ENCODE measurements around the gene LRP1B.

DNA sequence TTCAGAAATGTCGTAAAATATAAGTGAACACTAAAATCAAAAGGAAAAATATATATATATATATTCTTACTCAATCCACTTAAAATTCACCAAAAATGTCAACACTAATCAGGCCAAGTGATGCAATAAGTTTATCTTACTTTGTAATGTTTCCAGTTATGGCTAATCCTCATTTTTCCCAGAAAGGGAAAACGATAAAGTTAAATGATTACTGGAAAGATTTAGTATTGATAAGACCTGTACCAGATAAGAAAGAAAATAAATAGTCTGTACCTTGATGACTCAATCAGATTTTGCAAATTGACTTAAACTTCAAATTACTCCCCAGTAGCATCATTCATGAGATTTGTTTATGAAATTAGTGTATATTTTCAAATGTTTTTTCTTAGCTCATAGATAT lies 407.0 kb downstream of the LRP1B start:
- TF ChIP-seq, protein P1, sequence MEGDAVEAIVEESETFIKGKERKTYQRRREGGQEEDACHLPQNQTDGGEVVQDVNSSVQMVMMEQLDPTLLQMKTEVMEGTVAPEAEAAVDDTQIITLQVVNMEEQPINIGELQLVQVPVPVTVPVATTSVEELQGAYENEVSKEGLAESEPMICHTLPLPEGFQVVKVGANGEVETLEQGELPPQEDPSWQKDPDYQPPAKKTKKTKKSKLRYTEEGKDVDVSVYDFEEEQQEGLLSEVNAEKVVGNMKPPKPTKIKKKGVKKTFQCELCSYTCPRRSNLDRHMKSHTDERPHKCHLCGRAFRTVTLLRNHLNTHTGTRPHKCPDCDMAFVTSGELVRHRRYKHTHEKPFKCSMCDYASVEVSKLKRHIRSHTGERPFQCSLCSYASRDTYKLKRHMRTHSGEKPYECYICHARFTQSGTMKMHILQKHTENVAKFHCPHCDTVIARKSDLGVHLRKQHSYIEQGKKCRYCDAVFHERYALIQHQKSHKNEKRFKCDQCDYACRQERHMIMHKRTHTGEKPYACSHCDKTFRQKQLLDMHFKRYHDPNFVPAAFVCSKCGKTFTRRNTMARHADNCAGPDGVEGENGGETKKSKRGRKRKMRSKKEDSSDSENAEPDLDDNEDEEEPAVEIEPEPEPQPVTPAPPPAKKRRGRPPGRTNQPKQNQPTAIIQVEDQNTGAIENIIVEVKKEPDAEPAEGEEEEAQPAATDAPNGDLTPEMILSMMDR (conservative IDR thresholded peaks at IDR 0.05; ENCODE audit: low read length), result no peak
- no peak for TF ChIP-seq EZH2phosphoT487 (IDR thresholded peaks at IDR 0.05; ENCODE audit: borderline replicate concordance)
